Forelimb muscle (tissue), 1 donor: ENCODE data around the gene ANO6. TPM values are rescaled to one million over a fixed set of nuclear protein-coding genes. Genes with fewer than 3 reads are reported as not detected.
"Not testable (repeated sequence)": the region's sequence is repeated elsewhere in the genome, so short reads cannot be mapped to it uniquely, and the experiment has no call there.

Experiments
- DNase-seq: peaks from one replicate; pipeline ENCODE4 v3.0.0-alpha.2; 2013; ENCODE audit warnings: low read depth
- polyA plus RNA-seq: library from polyadenylated mRNA; unstranded; fragments of 120-200 nt; gene quantifications from one replicate; pipeline ENCODE4 v1.2.1, GENCODE V29; 2013; ENCODE audit not compliant: insufficient read length

ANO6 gene
- polyA plus RNA-seq, 1 donor, result 58.2 TPM

- no peak for DNase-seq
Measured at GRCh38 chr12:45309836-45310626, 94.1 kb downstream of the ANO6 start.

- no peak for DNase-seq
Measured at GRCh38 chr12:45310627-45310968, 94.7 kb downstream of the ANO6 start.

DNA sequence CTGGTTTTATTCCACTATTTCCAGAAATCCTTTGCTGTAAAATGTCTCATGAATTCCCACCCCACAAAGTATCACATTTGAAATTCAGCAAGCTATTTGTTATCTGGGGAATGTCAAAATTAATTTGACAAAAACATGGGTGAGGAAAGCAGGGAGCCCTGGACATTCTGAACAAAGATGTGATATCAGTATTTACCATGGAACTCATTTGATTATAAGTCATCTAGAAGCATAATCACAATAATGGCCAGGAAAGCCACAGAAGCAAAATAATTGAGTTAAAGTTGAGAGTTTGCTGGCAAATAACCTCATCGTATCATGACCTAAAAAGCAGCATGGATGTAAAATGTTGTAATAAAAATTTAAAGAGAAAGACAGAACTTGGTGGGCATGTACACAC, 96.1 kb downstream of the ANO6 start:
- no peak for DNase-seq

DNA sequence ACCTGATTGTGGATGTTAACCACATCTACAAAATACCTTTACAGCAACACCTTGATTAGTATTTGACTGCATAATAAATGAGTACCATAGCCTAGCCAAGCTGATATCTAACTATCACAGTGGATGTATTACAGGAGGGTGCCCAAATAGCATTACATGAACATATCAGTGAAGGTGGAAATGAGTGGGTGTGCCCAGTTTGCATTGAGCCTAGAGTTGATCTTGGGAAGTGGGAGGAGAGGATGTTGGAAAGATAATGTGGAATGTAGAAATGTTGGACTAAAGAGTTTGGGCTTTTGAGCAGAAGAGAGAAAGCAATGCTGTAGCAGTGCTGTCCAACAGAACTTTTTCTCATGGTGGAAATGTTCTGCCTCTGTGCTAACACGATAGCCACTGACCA, 98.9 kb downstream of the ANO6 start:
- DNase-seq, result no peak

DNA sequence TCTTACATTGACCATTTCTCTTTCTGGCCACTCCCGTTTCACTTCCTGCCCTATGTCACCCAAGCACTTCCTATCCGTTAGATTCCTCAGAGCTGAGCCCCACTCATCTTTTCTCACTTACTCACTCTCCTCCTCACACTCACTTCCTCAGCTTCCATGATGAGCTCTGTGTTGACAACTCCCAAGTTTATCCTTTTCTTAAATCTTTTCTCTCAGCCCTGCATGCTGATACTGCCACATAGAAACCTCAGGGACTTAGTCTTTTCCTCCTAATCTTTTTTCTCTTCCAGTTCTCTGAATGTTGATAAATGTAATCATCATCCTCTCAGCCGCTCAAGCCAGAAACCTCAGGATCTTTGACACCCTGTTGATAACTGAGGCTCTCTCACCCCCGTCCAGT, 99.6 kb downstream of the ANO6 start:
- DNase-seq, result no peak

DNA sequence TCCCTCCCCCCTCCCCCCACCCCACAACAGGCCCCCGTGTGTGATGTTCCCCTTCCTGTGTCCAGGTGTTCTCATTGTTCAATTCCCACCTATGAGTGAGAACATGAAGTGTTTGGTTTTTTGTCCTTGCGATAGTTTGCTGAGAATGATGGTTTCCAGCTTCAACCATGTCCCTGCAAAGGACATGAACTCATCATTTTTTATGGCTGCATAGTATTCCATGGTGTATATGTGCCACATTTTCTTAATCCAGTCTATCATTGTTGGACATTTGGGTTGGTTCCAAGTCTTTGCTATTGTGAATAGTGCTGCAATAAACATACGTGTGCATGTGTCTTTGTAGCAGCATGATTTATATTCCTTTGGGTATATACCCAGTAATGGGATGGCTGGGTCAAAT, 101.4 kb downstream of the ANO6 start:
- not testable (repeated sequence) for DNase-seq

GRCh38 chr12:45322810-45323209, 106.9 kb downstream of the ANO6 start:
- DNase-seq, result no peak

DNA sequence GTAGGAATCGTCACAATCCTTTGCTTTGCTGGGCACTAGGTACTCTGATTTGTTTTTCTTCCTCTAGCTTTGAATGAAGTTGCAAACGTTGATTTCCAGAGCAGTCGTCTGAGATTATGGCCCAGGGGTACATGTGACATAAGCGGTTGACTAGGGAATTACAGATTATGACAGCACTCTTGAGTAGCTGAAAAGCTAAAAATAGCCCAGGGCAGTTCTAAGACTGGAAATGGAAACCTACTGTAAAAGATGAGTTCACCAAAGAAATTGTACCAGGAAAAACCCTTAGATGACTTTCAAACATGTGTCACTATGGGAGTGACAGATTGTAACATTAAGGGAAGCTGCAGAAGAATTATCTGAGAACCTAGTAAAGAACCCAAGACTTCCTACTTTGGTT, 108.5 kb downstream of the ANO6 start:
- DNase-seq, result no peak

DNA sequence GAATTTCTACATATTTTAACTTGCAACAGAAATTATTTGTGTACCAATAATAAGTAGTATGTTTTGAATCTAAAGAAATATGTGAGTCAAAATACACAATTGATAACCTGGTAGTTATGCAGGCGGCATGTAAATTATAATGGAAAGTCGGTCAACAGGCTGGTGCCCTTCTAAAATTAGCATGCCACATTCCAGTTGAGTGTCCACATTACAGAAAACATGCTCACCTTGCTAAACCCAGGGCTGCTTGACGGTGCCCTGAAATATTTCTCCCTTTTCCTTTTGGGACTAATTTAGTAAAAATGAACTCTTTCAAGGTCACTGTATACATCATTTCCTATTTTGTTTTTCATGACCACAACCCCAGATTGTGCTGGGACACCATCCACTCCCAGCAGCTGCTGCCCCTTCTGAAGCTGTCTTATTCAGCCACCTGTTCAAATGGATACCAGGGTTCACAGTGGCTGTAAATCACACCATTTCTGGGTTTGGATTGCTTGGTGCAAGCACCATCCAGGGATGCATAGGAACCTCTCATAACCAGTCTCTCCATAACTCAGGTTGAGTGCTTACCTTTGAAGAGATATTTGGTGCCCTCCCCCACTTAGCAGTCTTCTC, 110.6 kb downstream of the ANO6 start:
- no peak for DNase-seq

- DNase-seq, result no peak
Measured at GRCh38 chr12:45327823-45328383, 112.0 kb downstream of the ANO6 start.

- no peak for DNase-seq
Measured at GRCh38 chr12:45329238-45329637, 113.3 kb downstream of the ANO6 start.

- no peak for DNase-seq
Measured at GRCh38 chr12:45329702-45330101, 113.8 kb downstream of the ANO6 start.

GRCh38 chr12:45331552-45331951, 115.7 kb downstream of the ANO6 start:
- no peak for DNase-seq

DNA sequence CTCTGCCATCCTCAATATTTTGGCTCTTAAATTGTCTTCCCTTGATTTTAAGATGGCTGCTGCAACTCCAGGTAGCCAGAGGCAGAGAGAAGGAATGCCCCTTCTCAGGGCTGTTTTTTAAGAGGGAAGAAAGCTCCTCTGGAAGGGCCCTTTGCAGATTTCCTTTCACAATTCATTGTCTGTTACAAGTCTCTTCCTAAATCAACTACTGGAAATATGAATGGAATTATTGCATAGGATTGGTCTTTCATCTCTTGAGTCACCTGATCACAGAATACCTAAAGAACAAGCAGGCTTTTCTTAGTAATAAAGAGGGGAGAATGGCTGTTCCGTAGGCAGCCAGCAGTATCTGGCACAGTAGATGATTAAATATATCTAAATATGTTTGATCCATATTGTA, 118.5 kb downstream of the ANO6 start:
- DNase-seq, result no peak

DNA sequence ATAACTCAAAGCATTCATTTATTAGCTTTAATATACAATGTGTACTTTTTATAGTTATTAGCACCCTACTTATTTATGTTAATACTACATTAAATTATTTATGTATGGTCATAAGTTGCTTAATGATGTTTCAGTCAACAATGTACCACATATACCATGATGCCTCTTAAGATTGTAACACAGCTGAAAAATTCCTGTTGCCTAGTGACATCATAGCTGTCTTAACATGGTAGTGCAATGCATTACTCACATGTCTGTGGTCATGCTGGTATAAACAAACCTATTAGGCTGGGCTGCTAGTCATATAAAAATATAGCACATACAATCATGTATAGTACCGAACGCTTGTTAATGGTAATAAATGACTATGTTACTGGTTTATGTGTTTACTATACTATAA, 120.4 kb downstream of the ANO6 start:
- no peak for DNase-seq

GRCh38 chr12:45336762-45337596, 121.1 kb downstream of the ANO6 start:
- no peak for DNase-seq

DNA sequence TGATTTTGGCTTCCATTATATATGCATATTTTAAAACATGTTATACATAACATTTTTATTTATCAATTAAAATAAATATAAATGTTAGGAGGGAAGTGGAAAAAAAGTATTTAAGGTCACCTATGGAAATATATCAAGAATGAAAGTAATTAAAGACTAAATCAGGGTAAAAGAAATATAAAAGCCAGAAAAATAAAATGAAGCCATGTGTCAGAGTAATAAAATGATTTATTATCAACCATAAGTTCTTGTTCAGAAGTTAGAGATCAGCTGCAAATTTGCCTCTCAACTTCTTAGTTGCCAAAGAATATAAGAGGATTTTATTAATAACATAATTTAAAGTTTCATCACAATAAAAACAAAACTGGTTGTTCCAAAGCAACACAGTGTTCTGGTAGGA, 121.9 kb downstream of the ANO6 start:
- DNase-seq, result no peak

DNA sequence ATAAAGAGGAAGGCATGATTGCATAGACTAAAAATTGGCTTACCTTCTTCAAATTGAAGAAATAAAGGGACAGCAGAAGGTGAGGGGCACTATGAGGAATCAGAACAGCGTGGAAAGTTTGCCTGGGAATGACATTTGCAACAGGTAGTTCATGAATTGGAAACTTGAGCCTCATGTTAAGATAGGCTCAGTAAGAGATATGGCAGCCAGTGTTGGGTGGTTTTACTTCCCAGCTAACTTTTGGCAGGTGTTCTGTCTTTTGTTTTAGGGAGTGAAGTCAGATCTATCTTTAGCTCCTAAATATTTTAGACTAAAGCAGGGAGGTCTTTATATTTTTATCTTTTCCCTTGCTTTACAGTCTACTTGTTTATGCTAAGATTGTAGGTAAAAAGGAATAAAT, 122.4 kb downstream of the ANO6 start:
- DNase-seq, result peak; percentile 22

DNA sequence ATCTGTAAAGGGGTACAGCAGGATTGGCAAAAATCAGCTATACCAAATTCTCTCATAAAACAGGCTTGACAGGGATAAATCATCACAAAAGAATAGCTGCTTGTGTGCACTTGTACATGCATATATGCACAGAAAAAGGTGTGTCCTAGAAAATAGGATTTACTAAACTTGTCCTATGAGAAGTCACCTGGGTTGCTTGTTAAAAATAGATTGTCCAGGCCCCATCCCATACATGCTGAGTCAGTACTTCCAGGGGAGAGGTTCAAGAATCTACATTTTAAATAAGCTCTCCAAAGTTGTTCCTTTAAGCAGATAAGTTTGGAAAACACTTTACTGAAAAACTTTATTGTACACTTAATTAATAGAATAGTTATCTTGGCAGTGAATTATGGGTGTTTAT, 123.1 kb downstream of the ANO6 start:
- DNase-seq, result no peak

- DNase-seq, result no peak
Measured at GRCh38 chr12:45342171-45342570, 126.3 kb downstream of the ANO6 start.

DNA sequence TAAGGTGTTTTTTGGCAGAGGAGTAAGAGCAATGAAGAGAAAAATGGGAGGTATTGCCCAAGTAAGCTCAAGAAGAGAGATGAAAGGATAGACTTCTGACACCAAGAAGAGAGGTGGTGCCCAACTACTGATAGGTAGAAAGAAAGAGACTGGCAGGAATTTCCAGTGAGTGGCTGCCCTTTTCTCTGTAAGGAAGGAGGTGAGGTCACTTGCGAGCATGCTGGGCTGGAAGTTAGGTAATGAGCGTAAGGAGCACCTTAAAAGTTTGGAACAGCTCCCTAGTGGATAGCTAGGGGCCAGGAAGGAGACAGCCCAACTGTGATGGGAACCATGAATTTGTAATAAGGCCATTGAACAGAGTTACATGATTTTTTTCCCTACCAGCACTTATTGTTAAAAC, 127.0 kb downstream of the ANO6 start:
- DNase-seq, result no peak

- no peak for DNase-seq
Measured at GRCh38 chr12:45343269-45344051, 127.6 kb downstream of the ANO6 start.
